CD4-positive, alpha-beta memory T cell (primary cell): ENCODE measurements around the gene TPT1. TPM values are rescaled to one million over a fixed set of nuclear protein-coding genes. Genes with fewer than 3 reads are reported as not detected.

Source experiments
- CTCF ChIA-PET: fragments of 350-600 bp; sonication (Branson Sonifier 250); formaldehyde crosslinking; loops from one replicate; lab custom pipeline; 2021; ENCODE audit warnings: inconsistent platforms; ENCODE audit not compliant: partially characterized antibody; lab: Charles Lee
- POLR2A ChIA-PET: fragments of 350-600 bp; sonication (Branson Sonifier 250); formaldehyde crosslinking; loops from one replicate; lab custom pipeline; 2021; ENCODE audit not compliant: partially characterized antibody; lab: Charles Lee
- DNase-seq, 5 donors: peaks; one replicate each; pipeline versions ENCODE4 v3.0.0 to v3.0.0-alpha.2; 2020 to 2022; ENCODE audit warnings: mixed read lengths in 1 of 5
- H3K27ac ChIP-seq: one replicate; pipeline ENCODE4 v1.7.0; 2013; ENCODE audit warnings: low read depth, low read length
- H3K27me3 ChIP-seq: 2 replicates; pipeline ENCODE4 v1.7.0; 2013; ENCODE audit warnings: mild to moderate bottlenecking, low read length, moderate library complexity; ENCODE audit not compliant: insufficient read depth
- H3K36me3 ChIP-seq: 2 replicates; pipeline ENCODE4 v1.7.0; 2013; ENCODE audit warnings: mild to moderate bottlenecking, low read length, moderate library complexity; ENCODE audit not compliant: insufficient read depth
- H3K4me1 ChIP-seq: 2 replicates; pipeline ENCODE4 v1.7.0; 2013; ENCODE audit warnings: mild to moderate bottlenecking, low read length, moderate library complexity; ENCODE audit not compliant: insufficient read depth
- H3K4me3 ChIP-seq, 2 donors: one replicate each; pipeline ENCODE4 v1.7.0; 2013; ENCODE audit warnings: low read length in 2 of 2, mild to moderate bottlenecking in 1 of 2
- H3K9me3 ChIP-seq, 2 donors: one replicate each; pipeline ENCODE4 v1.7.0; 2013; ENCODE audit warnings: low read length in 2 of 2, control low read depth in 1 of 2; ENCODE audit not compliant: control insufficient read depth in 1 of 2
- H3K27ac Mint-ChIP-seq, 7 donors: one replicate each; pipeline ENCODE4 v1.8.0; 2020 to 2021; ENCODE audit warnings: mixed read lengths in 7 of 7, mild to moderate bottlenecking in 6 of 7, inconsistent platforms in 3 of 7, moderate library complexity in 3 of 7
- H3K27me3 Mint-ChIP-seq, 2 donors: one replicate each; pipeline ENCODE4 v1.8.0; 2020 to 2021; ENCODE audit warnings: mixed read lengths in 2 of 2
- H3K36me3 Mint-ChIP-seq, 2 donors: one replicate each; pipeline ENCODE4 v1.8.0; 2020 to 2021; ENCODE audit warnings: mixed read lengths in 2 of 2, inconsistent platforms in 1 of 2, mild to moderate bottlenecking in 1 of 2
- H3K4me1 Mint-ChIP-seq, 4 donors: one replicate each; pipeline ENCODE4 v1.8.0; 2020 to 2021; ENCODE audit warnings: mixed read lengths in 4 of 4, mild to moderate bottlenecking in 1 of 4
- H3K4me3 Mint-ChIP-seq, 8 donors: one replicate each; pipeline ENCODE4 v1.8.0; 2020 to 2021; ENCODE audit warnings: mixed read lengths in 8 of 8, mild to moderate bottlenecking in 7 of 8, moderate library complexity in 6 of 8, inconsistent platforms in 3 of 8
- H3K9me3 Mint-ChIP-seq, 8 donors: one replicate each; pipeline ENCODE4 v1.8.0; 2020 to 2021; ENCODE audit warnings: mixed read lengths in 8 of 8, mild to moderate bottlenecking in 5 of 8, inconsistent platforms in 3 of 8, moderate library complexity in 1 of 8
- intact Hi-C: fragments of 100-400 bp; cut with micrococcal nuclease; formaldehyde crosslinking; loops from one replicate; pipeline ENCODE4 v1.15.1; 2023
- polyA plus RNA-seq, 2 donors: library from polyadenylated mRNA; unstranded; fragments of 300-500 nt; fragmentation: Illumina TruSeq; gene quantifications; one replicate each; pipeline ENCODE4 v1.2.3, GENCODE V29; 2021
- total RNA-seq, 2 experiments: library from RNA; stranded (reverse); gene quantifications; one replicate each; pipeline ENCODE4 v1.2.3, GENCODE V29; 2021

Gene TPT1
- total and polyA plus RNA-seq, 4 experiments from 2014 or later: 2,372 to 11,080 (median 7,185) TPM

DNA sequence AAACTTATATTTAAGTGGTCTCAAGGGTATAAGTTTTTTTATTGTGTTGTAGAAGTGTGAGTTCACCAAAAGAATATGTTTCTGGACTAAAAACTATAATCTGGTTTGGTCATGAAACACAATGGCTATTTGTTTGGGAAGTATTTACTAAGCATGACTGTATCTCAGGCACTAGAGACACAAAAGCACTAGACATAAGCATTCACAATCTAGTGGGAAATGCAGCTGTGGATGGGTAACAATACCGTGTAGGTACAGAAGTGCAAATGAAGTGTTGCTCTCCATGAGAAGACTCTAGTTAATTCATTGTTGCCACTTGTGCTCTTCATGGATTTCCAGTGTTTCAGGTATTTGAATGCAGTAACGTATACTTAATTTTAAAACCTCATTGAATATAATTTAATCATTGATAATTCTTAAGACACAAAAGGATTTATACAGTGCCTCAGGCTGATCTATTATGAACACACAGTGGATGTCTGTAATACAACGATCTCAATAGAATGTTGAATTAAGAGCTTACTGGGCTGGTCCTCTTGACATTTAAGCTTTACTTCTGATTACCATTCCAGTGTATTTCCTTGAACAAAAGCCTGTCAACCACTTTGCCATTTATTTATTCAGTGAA is 50.9 kb downstream of the TPT1 start:
- no peak overlapping the region for H3K4me3 ChIP-seq
- H3K9me3 ChIP-seq: no peaks in the 10 kb centered on the region
- H3K4me1 ChIP-seq: no peaks in the 10 kb centered on the region
- Mint-ChIP-seq H3K36me3 (peaks cover 11 to 14% of the 10 kb centered on the region in 2 donors), H3K4me1 (peaks cover 0 to 4% (median 2%) of the 10 kb centered on the region in 4 donors), H3K9me3 (no peaks in the 10 kb centered on the region), H3K4me3 (no peak overlapping the region), H3K27me3 (no peaks in the 10 kb centered on the region), H3K27ac (no peak overlapping the region)
- intact Hi-C loops: no loop called here
- no peaks in the 10 kb centered on the region for H3K36me3 ChIP-seq
- ChIA-PET POLR2A (no interaction called here), CTCF (no interaction called here)
- no peak for DNase-seq
- no peak overlapping the region for H3K27ac ChIP-seq
- no peaks in the 10 kb centered on the region for H3K27me3 ChIP-seq

Other genes starting within 250 kb of the TPT1 start
- 10 to 100 TPM; 12.3 to 14.7 TPM for gene GTF2F2, start 220.7 kb downstream of the TPT1 start, total RNA-seq
- 10 to 100 TPM in 1 of 2 donors, 1 to 10 TPM in 1; 7.9 to 10.3 TPM for gene GTF2F2, start 220.7 kb downstream of the TPT1 start, polyA plus RNA-seq
- not detected for gene KCTD4, start 140.1 kb downstream of the TPT1 start, total RNA-seq
- gene KCTD4, start 140.1 kb downstream of the TPT1 start, polyA plus RNA-seq: under 1 TPM in 1 of 2 donors, not detected in 1; 0.22 TPM
- gene SLC25A30, start 77.2 kb upstream of the TPT1 start, total RNA-seq: 10 to 100 TPM; 21.4 to 22.0 TPM
- gene SLC25A30, start 77.2 kb upstream of the TPT1 start, polyA plus RNA-seq: 1 to 10 TPM; 1.8 to 2.0 TPM
- gene COG3, start 123.8 kb upstream of the TPT1 start, total RNA-seq: 10 to 100 TPM; 51.1 to 59.8 TPM
- gene COG3, start 123.8 kb upstream of the TPT1 start, polyA plus RNA-seq: 10 to 100 TPM; 28.8 to 29.5 TPM